ENCODE results near the gene FCN1.

DNA sequence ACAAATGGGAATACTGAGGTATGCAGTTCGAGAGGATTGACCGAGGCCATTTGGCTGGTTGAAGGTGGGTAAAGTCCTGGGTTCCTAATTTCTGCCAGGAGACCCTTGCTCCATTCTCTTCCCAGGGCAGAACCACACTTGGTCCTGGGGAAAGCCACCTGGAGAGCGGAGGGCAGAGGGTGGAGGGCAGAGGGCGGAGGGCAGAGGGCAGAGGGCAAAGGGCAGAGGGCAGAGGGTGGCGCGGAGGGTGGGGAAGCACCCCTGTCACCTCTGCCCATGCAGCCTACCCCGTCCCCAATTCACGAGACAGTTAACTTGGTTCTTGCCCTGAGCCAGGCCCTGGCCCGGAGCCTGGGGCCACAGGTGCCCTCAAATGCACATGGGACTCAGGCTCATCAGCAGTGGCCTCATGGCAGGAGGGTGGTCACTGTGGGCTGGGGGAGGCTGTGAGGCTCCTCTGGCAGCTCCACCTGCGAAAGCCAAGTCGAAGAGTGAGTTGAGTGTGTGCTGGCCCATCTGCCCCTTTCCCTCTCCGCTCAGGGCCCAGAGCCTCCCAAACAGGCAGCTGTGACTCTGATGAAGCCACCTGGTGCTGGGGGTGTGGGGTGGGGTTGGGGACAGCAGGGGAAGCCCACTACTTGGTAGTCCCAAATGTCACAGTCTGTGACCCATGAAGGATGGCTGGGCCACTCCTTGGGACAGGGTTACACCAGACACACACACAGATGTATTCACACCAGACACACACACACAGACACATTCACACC, 28.0 kb upstream of the FCN1 start:
- TF ChIP-seq, protein P1, sequence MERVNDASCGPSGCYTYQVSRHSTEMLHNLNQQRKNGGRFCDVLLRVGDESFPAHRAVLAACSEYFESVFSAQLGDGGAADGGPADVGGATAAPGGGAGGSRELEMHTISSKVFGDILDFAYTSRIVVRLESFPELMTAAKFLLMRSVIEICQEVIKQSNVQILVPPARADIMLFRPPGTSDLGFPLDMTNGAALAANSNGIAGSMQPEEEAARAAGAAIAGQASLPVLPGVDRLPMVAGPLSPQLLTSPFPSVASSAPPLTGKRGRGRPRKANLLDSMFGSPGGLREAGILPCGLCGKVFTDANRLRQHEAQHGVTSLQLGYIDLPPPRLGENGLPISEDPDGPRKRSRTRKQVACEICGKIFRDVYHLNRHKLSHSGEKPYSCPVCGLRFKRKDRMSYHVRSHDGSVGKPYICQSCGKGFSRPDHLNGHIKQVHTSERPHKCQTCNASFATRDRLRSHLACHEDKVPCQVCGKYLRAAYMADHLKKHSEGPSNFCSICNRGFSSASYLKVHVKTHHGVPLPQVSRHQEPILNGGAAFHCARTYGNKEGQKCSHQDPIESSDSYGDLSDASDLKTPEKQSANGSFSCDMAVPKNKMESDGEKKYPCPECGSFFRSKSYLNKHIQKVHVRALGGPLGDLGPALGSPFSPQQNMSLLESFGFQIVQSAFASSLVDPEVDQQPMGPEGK (CRISPR knock-in tag; IDR thresholded peaks at IDR 0.05; ENCODE audit: borderline replicate concordance): no peak
- TF ChIP-seq ARNTL (CRISPR knock-in tag; IDR thresholded peaks at IDR 0.05; ENCODE audit: borderline replicate concordance, low read depth): no peak

Data from SK-N-SH treated with all-trans-retinoic acid at 6 μM for 48 hours (cell line).